AG04449 (cell line): ENCODE data around the gene VWA2.

Source experiments
- CTCF ChIA-PET: fragments of 350-600 bp; formaldehyde crosslinking; extraction: SDS; loops from one replicate; lab custom pipeline; 2021; ENCODE audit warnings: antibody characterized with exemption; lab: Yijun Ruan, JAX
- POLR2A ChIA-PET: fragments of 400-600, 350-600 bp; formaldehyde crosslinking; extraction: SDS; loops from one replicate; lab custom pipeline; 2020; ENCODE audit warnings: antibody characterized with exemption, inconsistent platforms; lab: Yijun Ruan, JAX
- DNase-seq: peaks from one replicate; pipeline ENCODE4 v3.0.0-alpha.2; 2010; ENCODE audit warnings: low read depth, low spot score
- H3K4me3 ChIP-seq: 2 replicates; pipeline ENCODE4 v1.5.1; 2011; ENCODE audit warnings: low read depth, mild to moderate bottlenecking, control low read depth, low read length
- CTCF ChIP-seq: IDR thresholded peaks from one replicate; pipeline ENCODE4 v1.5.1; 2011; ENCODE audit warnings: mild to moderate bottlenecking, moderate library complexity, low read length, control low read depth, inconsistent platforms; ENCODE audit not compliant: insufficient read depth; ENCODE audit errors: missing control alignments

Gene VWA2

GRCh38 chr10:114323023-114323422 is 84.0 kb downstream of the VWA2 start:
- no peak overlapping the region for H3K4me3 ChIP-seq
- DNase-seq = no peak
- ChIA-PET CTCF (interaction anchor here (2.7 kb wide), 1 partner anchor 19 kb away, joined by 10 read pairs; no protein-coding TSS in a partner anchor), POLR2A (no interaction called here)
- TF ChIP-seq CTCF = no peak

GRCh38 chr10:114326795-114327194 is 87.7 kb downstream of the VWA2 start:
- H3K4me3 ChIP-seq = no peak overlapping the region
- CTCF ChIA-PET = no interaction called here
- no peak for TF ChIP-seq CTCF
- POLR2A ChIA-PET = no interaction called here
- DNase-seq = no peak

GRCh38 chr10:114327537-114328440 is 88.7 kb downstream of the VWA2 start:
- no peak overlapping the region for H3K4me3 ChIP-seq
- ChIA-PET POLR2A (no interaction called here), CTCF (interaction anchor here (0.8 kb wide), 1 partner anchor 25 kb away, joined by 3 read pairs; no protein-coding TSS in a partner anchor)
- TF ChIP-seq CTCF = no peak
- no peak for DNase-seq

- CTCF ChIA-PET = interaction anchor here (0.8 kb wide), 1 partner anchor 25 kb away, joined by 3 read pairs; no protein-coding TSS in a partner anchor
- TF ChIP-seq CTCF = no peak
Measured at GRCh38 chr10:114328441-114328812, 89.4 kb downstream of the VWA2 start.

GRCh38 chr10:114328874-114329273 is 89.8 kb downstream of the VWA2 start:
- POLR2A ChIA-PET = no interaction called here
- CTCF ChIA-PET = no interaction called here
- H3K4me3 ChIP-seq = no peak overlapping the region
- no peak for TF ChIP-seq CTCF
- DNase-seq = no peak

More at GRCh38 chr10:114328441-114328812, 89.4 kb downstream of the VWA2 start:
- POLR2A ChIA-PET = no interaction called here
- no peak for DNase-seq
- H3K4me3 ChIP-seq = no peak overlapping the region

- H3K4me3 ChIP-seq = no peak overlapping the region
- CTCF ChIA-PET = interaction anchor here (1.5 kb wide), 1 partner anchor 21 kb away, joined by 4 read pairs; no protein-coding TSS in a partner anchor
- POLR2A ChIA-PET = no interaction called here
- no peak for DNase-seq
- TF ChIP-seq CTCF = no peak
Measured at GRCh38 chr10:114329634-114330365, 90.7 kb downstream of the VWA2 start.
